IPS DF 4.7 (cell line): Measurements from ENCODE around the gene CREBL2.
A peak's percentile ranks its signal among the peaks of the same experiment; 100 is the strongest.
"Not testable (repeated sequence)": the region's sequence is repeated elsewhere in the genome, so short reads cannot be mapped to it uniquely, and the experiment has no call there.

Experiments used
- DNase-seq: peaks from one replicate; pipeline ENCODE4 v3.0.0-alpha.2; 2013; ENCODE audit warnings: low spot score; ENCODE audit errors: extremely low read depth

CREBL2 gene

GRCh38 chr12:12611512-12612306 is at the start of gene CREBL2:
Gene CREBL2 (plus strand): TSS chr12:12611876. CDS start chr12:12612173, 297 bp downstream.
- peak; percentile 89 for DNase-seq

- no peak for DNase-seq
Measured at GRCh38 chr12:12562016-12562483, 49.6 kb upstream of the CREBL2 start.

GRCh38 chr12:12562585-12563261 is 49.0 kb upstream of the CREBL2 start, which contains the start of gene DUSP16:
Gene DUSP16 (minus strand): TSS chr12:12562863. CDS start chr12:12521098, 41,765 bp downstream.
- DNase-seq, result peak; percentile 89

GRCh38 chr12:12563290-12563928 is 48.3 kb upstream of the CREBL2 start:
- DNase-seq, result no peak

- DNase-seq, result no peak
Measured at GRCh38 chr12:12564911-12565310, 46.8 kb upstream of the CREBL2 start.

GRCh38 chr12:12565971-12566370 is 45.7 kb upstream of the CREBL2 start:
- DNase-seq, result not testable (repeated sequence)

GRCh38 chr12:12572659-12573058 is 39.0 kb upstream of the CREBL2 start:
- DNase-seq, result no peak

GRCh38 chr12:12577786-12578185 is 33.9 kb upstream of the CREBL2 start:
- DNase-seq, result no peak

GRCh38 chr12:12580716-12581115 is 31.0 kb upstream of the CREBL2 start:
- DNase-seq, result not testable (repeated sequence)

GRCh38 chr12:12582193-12582881 is 29.3 kb upstream of the CREBL2 start:
- DNase-seq, result no peak

GRCh38 chr12:12582895-12583303 is 28.8 kb upstream of the CREBL2 start:
- DNase-seq, result no peak

GRCh38 chr12:12583510-12584178 is 28.0 kb upstream of the CREBL2 start:
- DNase-seq, result no peak

GRCh38 chr12:12585115-12585863 is 26.4 kb upstream of the CREBL2 start:
- no peak for DNase-seq

GRCh38 chr12:12586879-12587675 is 24.6 kb upstream of the CREBL2 start:
- no peak for DNase-seq

- no peak for DNase-seq
Measured at GRCh38 chr12:12587878-12588277, 23.8 kb upstream of the CREBL2 start.

- not testable (repeated sequence) for DNase-seq
Measured at GRCh38 chr12:12588436-12588835, 23.2 kb upstream of the CREBL2 start.

GRCh38 chr12:12590961-12591360 is 20.7 kb upstream of the CREBL2 start:
- no peak for DNase-seq

- no peak for DNase-seq
Measured at GRCh38 chr12:12592930-12593329, 18.7 kb upstream of the CREBL2 start.

GRCh38 chr12:12595929-12596328 is 15.7 kb upstream of the CREBL2 start:
- DNase-seq, result not testable (repeated sequence)
